Keratinocyte (primary cell): ENCODE data around the gene SH2D4B. TPM values are rescaled to one million over a fixed set of nuclear protein-coding genes. Genes with fewer than 3 reads are reported as not detected.

Experiments used
- DNase-seq: peaks from one replicate; pipeline ENCODE4 v3.0.0-alpha.2; 2011; ENCODE audit warnings: low read depth, missing footprints, low spot score
- FAIRE-seq: peaks from 2 replicates; lab custom pipeline; 2011; peaks lifted over from hg19 to GRCh38; lab: Jason Lieb, UNC
- H2AFZ ChIP-seq: 2 replicates; pipeline ENCODE4 v1.6.0; 2012; ENCODE audit warnings: low read length, control low read depth, inconsistent platforms; ENCODE audit not compliant: control insufficient read depth
- H3K27ac ChIP-seq: 2 replicates; pipeline ENCODE4 v1.5.1; 2011; ENCODE audit warnings: low read length; ENCODE audit not compliant: control insufficient read depth, insufficient read depth
- H3K27me3 ChIP-seq: 3 replicates; pipeline ENCODE4 v1.6.0; 2011; ENCODE audit warnings: low read length; ENCODE audit not compliant: control insufficient read depth, insufficient read depth; ENCODE audit errors: extremely low read depth
- H3K36me3 ChIP-seq, 2 experiments: 2 replicates in 1 of 2; 3 replicates in 1 of 2; pipeline ENCODE4 v1.5.1; 2011; ENCODE audit warnings: low read length in 2 of 2, mild to moderate bottlenecking in 1 of 2; ENCODE audit not compliant: control insufficient read depth in 2 of 2, insufficient read depth in 2 of 2; ENCODE audit errors: extremely low read depth in 1 of 2
- H3K4me1 ChIP-seq: 3 replicates; pipeline ENCODE4 v1.5.1; 2011; ENCODE audit warnings: low read length; ENCODE audit not compliant: control insufficient read depth, insufficient read depth; ENCODE audit errors: extremely low read depth
- H3K4me2 ChIP-seq: 3 replicates; pipeline ENCODE4 v1.6.0; 2011; ENCODE audit warnings: low read depth, low read length; ENCODE audit not compliant: control insufficient read depth, insufficient read depth; ENCODE audit errors: extremely low read depth
- H3K4me3 ChIP-seq, 3 experiments: fragments of 200-600 bp in 1 of 3; sonication (generic) in 1 of 3; 2 replicates in 2 of 3; 3 replicates in 1 of 3; pipeline ENCODE4 v1.5.1; 2011 to 2016; ENCODE audit warnings: low read length in 3 of 3, mild to moderate bottlenecking in 3 of 3, control low read depth in 2 of 3, inconsistent platforms in 1 of 3, low read depth in 1 of 3, mixed read lengths in 1 of 3, mixed run types in 1 of 3, moderate library complexity in 1 of 3; ENCODE audit not compliant: control insufficient read depth in 2 of 3, insufficient read depth in 2 of 3; ENCODE audit errors: extremely low read depth in 1 of 3
- H3K79me2 ChIP-seq: 2 replicates; pipeline ENCODE4 v1.6.0; 2012; ENCODE audit warnings: low read length; ENCODE audit not compliant: control insufficient read depth, insufficient read depth
- H3K9ac ChIP-seq: 3 replicates; pipeline ENCODE4 v1.6.0; 2011; ENCODE audit warnings: low read length; ENCODE audit not compliant: control insufficient read depth, insufficient read depth; ENCODE audit errors: extremely low read depth
- H3K9me1 ChIP-seq: 3 replicates; pipeline ENCODE4 v1.6.0; 2011; ENCODE audit warnings: low read length; ENCODE audit not compliant: control insufficient read depth, insufficient read depth; ENCODE audit errors: extremely low read depth
- H3K9me3 ChIP-seq: 2 replicates; pipeline ENCODE4 v1.5.1; 2012; ENCODE audit warnings: low read depth, low read length; ENCODE audit not compliant: control insufficient read depth
- H4K20me1 ChIP-seq: 3 replicates; pipeline ENCODE4 v1.6.0; 2011; ENCODE audit warnings: low read length; ENCODE audit not compliant: control insufficient read depth, insufficient read depth; ENCODE audit errors: extremely low read depth
- CTCF ChIP-seq, 3 experiments: IDR thresholded peaks in 1 of 3; conservative IDR thresholded peaks in 1 of 3; optimal IDR thresholded peaks in 1 of 3; 2 replicates in 2 of 3; 3 replicates in 1 of 3; pipeline versions ENCODE3 to v1.5.1; 2011; ENCODE audit warnings: low read length in 3 of 3, mild to moderate bottlenecking in 3 of 3, moderate library complexity in 2 of 3, control low read depth in 1 of 3, inconsistent platforms in 1 of 3; ENCODE audit not compliant: insufficient read depth in 2 of 3; ENCODE audit errors: extremely low read depth in 1 of 3
- EZH2 ChIP-seq: IDR thresholded peaks from one replicate; pipeline ENCODE4 v1.6.1; 2012; ENCODE audit warnings: inconsistent platforms, mild to moderate bottlenecking, low read length, moderate library complexity
- dilution Hi-C: fragments of 300-500 bp; cut with MboI; formaldehyde crosslinking; loops from one replicate; pipeline ENCODE4 v1.7.0; 2020; ENCODE audit warnings: low sequenced_read_pairs; ENCODE audit not compliant: extremely low pct_ligation_motif_present
- polyA plus RNA-seq, 5 experiments: library from polyadenylated mRNA; depleted of rRNA in 3 of 5; stranded (reverse) in 3 of 5; stranded (forward) in 1 of 5; unstranded in 1 of 5; fragments of >200 nt; gene quantifications; 1 replicate in 1 of 5; 2 replicates in 3 of 5; 3 replicates in 1 of 5; pipeline versions ENCODE4 v1.2.1 to v1.2.3, GENCODE V29; 2011 to 2012; ENCODE audit warnings: missing spikeins in 2 of 5, low read depth in 1 of 5, low replicate concordance in 1 of 5

Gene SH2D4B
- polyA plus RNA-seq, 1 donor (not counting 4 experiments of a cell fraction or from before 2014, with no cell fraction given): 0.22 TPM

GRCh38 chr10:80612261-80612660 is 74.6 kb downstream of the SH2D4B start:
- H3K4me2 ChIP-seq: no peak overlapping the region
- H3K36me3 ChIP-seq: no peaks in the 10 kb centered on the region
- peaks cover 3% of the 10 kb centered on the region for H3K27me3 ChIP-seq
- no peak overlapping the region for H2AFZ ChIP-seq
- H3K9ac ChIP-seq: no peak overlapping the region
- no peaks in the 10 kb centered on the region for H3K79me2 ChIP-seq
- H3K9me3 ChIP-seq: no peaks in the 10 kb centered on the region
- TF ChIP-seq CTCF (optimal IDR thresholded peaks at IDR 0.05 in 1 of 3, IDR thresholded peaks at IDR 0.05 in 1 of 3, conservative IDR thresholded peaks at IDR 0.05 in 1 of 3; ENCODE audit: extremely low read depth in 1 of 3, insufficient read depth in 2 of 3, low read length in 3 of 3): no peak
- no peak for TF ChIP-seq EZH2
- no peaks in the 10 kb centered on the region for H3K9me1 ChIP-seq
- H3K4me1 ChIP-seq: no peaks in the 10 kb centered on the region
- no peak overlapping the region for H3K4me3 ChIP-seq
- DNase-seq (no peak), FAIRE-seq (no peak)
- dilution Hi-C loops: no loop called here
- H3K27ac ChIP-seq: no peak overlapping the region
- no peaks in the 10 kb centered on the region for H4K20me1 ChIP-seq

GRCh38 chr10:80613466-80614170 is 75.9 kb downstream of the SH2D4B start:
- FAIRE-seq (no peak), DNase-seq (no peak)
- Histone ChIP-seq H3K4me2 (no peak overlapping the region), H3K4me1 (no peaks in the 10 kb centered on the region), H3K27ac (no peak overlapping the region), H3K79me2 (no peaks in the 10 kb centered on the region), H3K9ac (no peak overlapping the region), H3K9me3 (no peaks in the 10 kb centered on the region), H2AFZ (no peak overlapping the region), H4K20me1 (no peaks in the 10 kb centered on the region), H3K36me3 (no peaks in the 10 kb centered on the region), H3K9me1 (no peaks in the 10 kb centered on the region), H3K4me3 (no peak overlapping the region), H3K27me3 (peaks cover 3% of the 10 kb centered on the region)
- dilution Hi-C loops: no loop called here
- no peak for TF ChIP-seq CTCF (optimal IDR thresholded peaks at IDR 0.05 in 1 of 3, IDR thresholded peaks at IDR 0.05 in 1 of 3, conservative IDR thresholded peaks at IDR 0.05 in 1 of 3; ENCODE audit: extremely low read depth in 1 of 3, insufficient read depth in 2 of 3, low read length in 3 of 3)
- TF ChIP-seq EZH2: no peak
